Ectodermal cell (in vitro differentiated cells): ENCODE measurements around the gene ATP11B.
"Not testable (repeated sequence)": the region's sequence is repeated elsewhere in the genome, so short reads cannot be mapped to it uniquely, and the experiment has no call there.

Experiments used
- H3K27ac ChIP-seq: 2 replicates; pipeline ENCODE4 v1.7.0; 2013; ENCODE audit warnings: mild to moderate bottlenecking, low read depth, low read length; ENCODE audit not compliant: insufficient read depth, poor library complexity, severe bottlenecking
- H3K27me3 ChIP-seq: 2 replicates; pipeline ENCODE4 v1.7.0; 2013; ENCODE audit warnings: mild to moderate bottlenecking, low read length; ENCODE audit not compliant: insufficient read depth, control insufficient read depth, poor library complexity, severe bottlenecking
- H3K36me3 ChIP-seq: one replicate; pipeline ENCODE4 v1.7.0; 2013; ENCODE audit warnings: low read length; ENCODE audit not compliant: control insufficient read depth, insufficient read depth
- H3K4me1 ChIP-seq: one replicate; pipeline ENCODE4 v1.7.0; 2013; ENCODE audit warnings: low read length; ENCODE audit not compliant: control insufficient read depth, insufficient read depth
- H3K4me3 ChIP-seq: 2 replicates; pipeline ENCODE4 v1.7.0; 2013; ENCODE audit warnings: low read depth, low read length, control low read depth; ENCODE audit not compliant: insufficient read depth
- H3K9me3 ChIP-seq: 2 replicates; pipeline ENCODE4 v1.7.0; 2013; ENCODE audit warnings: mild to moderate bottlenecking, low read length, moderate library complexity; ENCODE audit not compliant: control insufficient read depth
- WGBS, 2 experiments: methylation state at CpG; one replicate each; pipeline ENCODE4 v1.1.7; 2013; ENCODE audit warnings: missing lambda C conversion rate in 2 of 2; 5-methylcytosine and 5-hydroxymethylcytosine counted together

The ATP11B gene

GRCh38 chr3:182870917-182871316 lies 77.6 kb downstream of the ATP11B start:
- H3K36me3 ChIP-seq, result not testable (repeated sequence)
- 96 to 97% methylated on average over 2 to 3 of the region's 3 CpGs for WGBS, 2 experiments

GRCh38 chr3:182879031-182879611 lies 85.8 kb downstream of the ATP11B start:
- Histone ChIP-seq H3K4me1 (no peaks in the 10 kb centered on the region), H3K36me3 (no peaks in the 10 kb centered on the region), H3K4me3 (no peak overlapping the region), H3K27ac (no peak overlapping the region), H3K9me3 (no peaks in the 10 kb centered on the region), H3K27me3 (no peaks in the 10 kb centered on the region)
- WGBS, 2 experiments, result 83 to 86% methylated on average over 1 of the region's 1 CpG

More at GRCh38 chr3:182870917-182871316, 77.6 kb downstream of the ATP11B start:
- not testable (repeated sequence) for H3K4me3 ChIP-seq, H3K27ac ChIP-seq, H3K9me3 ChIP-seq, H3K27me3 ChIP-seq, H3K4me1 ChIP-seq

- H3K4me1 ChIP-seq, result no peaks in the 10 kb centered on the region
Measured at GRCh38 chr3:182886497-182886896, 93.2 kb downstream of the ATP11B start.

GRCh38 chr3:182889948-182890629 lies 96.8 kb downstream of the ATP11B start:
- WGBS, 2 experiments, result 92 to 97% methylated on average over 1 to 3 of the region's 3 CpGs
- Histone ChIP-seq H3K4me1 (no peaks in the 10 kb centered on the region), H3K4me3 (no peak overlapping the region), H3K9me3 (no peaks in the 10 kb centered on the region), H3K27me3 (no peaks in the 10 kb centered on the region), H3K36me3 (no peaks in the 10 kb centered on the region), H3K27ac (no peak overlapping the region)

More at GRCh38 chr3:182886497-182886896, 93.2 kb downstream of the ATP11B start:
- H3K36me3 ChIP-seq, result no peaks in the 10 kb centered on the region
- H3K27me3 ChIP-seq, result no peaks in the 10 kb centered on the region
- H3K4me3 ChIP-seq, result no peak overlapping the region
- H3K9me3 ChIP-seq, result no peaks in the 10 kb centered on the region
- no peak overlapping the region for H3K27ac ChIP-seq

- Histone ChIP-seq H3K27ac (no peak overlapping the region), H3K9me3 (no peaks in the 10 kb centered on the region), H3K4me1 (no peaks in the 10 kb centered on the region), H3K27me3 (no peaks in the 10 kb centered on the region), H3K36me3 (no peaks in the 10 kb centered on the region), H3K4me3 (no peak overlapping the region)
- WGBS, 2 experiments, result no CpG with 5 or more reads among the region's 1 CpG
Measured at GRCh38 chr3:182891364-182891763, 98.1 kb downstream of the ATP11B start.

GRCh38 chr3:182892226-182892625 lies 98.9 kb downstream of the ATP11B start:
- no peak overlapping the region for H3K27ac ChIP-seq
- no peaks in the 10 kb centered on the region for H3K9me3 ChIP-seq
- H3K36me3 ChIP-seq, result no peaks in the 10 kb centered on the region
- H3K4me1 ChIP-seq, result no peaks in the 10 kb centered on the region
- 94 to 95% methylated on average over 4 of the region's 4 CpGs for WGBS, 2 experiments
- no peak overlapping the region for H3K4me3 ChIP-seq
- no peaks in the 10 kb centered on the region for H3K27me3 ChIP-seq

- Histone ChIP-seq H3K4me1 (no peaks in the 10 kb centered on the region), H3K27ac (no peak overlapping the region), H3K4me3 (no peak overlapping the region), H3K27me3 (no peaks in the 10 kb centered on the region), H3K9me3 (no peaks in the 10 kb centered on the region), H3K36me3 (no peaks in the 10 kb centered on the region)
- whole genome bisulfite sequencing, 2 experiments, result 86 to 90% methylated on average over 8 of the region's 8 CpGs
Measured at GRCh38 chr3:182895513-182896112, 102.3 kb downstream of the ATP11B start.

- Histone ChIP-seq H3K36me3 (no peaks in the 10 kb centered on the region), H3K4me3 (no peak overlapping the region), H3K27me3 (no peaks in the 10 kb centered on the region), H3K27ac (no peak overlapping the region), H3K4me1 (no peaks in the 10 kb centered on the region), H3K9me3 (no peaks in the 10 kb centered on the region)
- WGBS, 2 experiments, result 100% methylated on average over 1 of the region's 2 CpGs
Measured at GRCh38 chr3:182896553-182896952, 103.2 kb downstream of the ATP11B start.

GRCh38 chr3:182902236-182902635 lies 108.9 kb downstream of the ATP11B start:
- WGBS, 2 experiments, result 90 to 93% methylated on average over 5 of the region's 5 CpGs
- Histone ChIP-seq H3K27ac (no peak overlapping the region), H3K36me3 (no peaks in the 10 kb centered on the region), H3K27me3 (no peaks in the 10 kb centered on the region), H3K4me1 (no peaks in the 10 kb centered on the region), H3K9me3 (no peaks in the 10 kb centered on the region), H3K4me3 (no peak overlapping the region)

- H3K27ac ChIP-seq, result no peak overlapping the region
- no peak overlapping the region for H3K4me3 ChIP-seq
- no peaks in the 10 kb centered on the region for H3K36me3 ChIP-seq
- no peaks in the 10 kb centered on the region for H3K9me3 ChIP-seq
- no peaks in the 10 kb centered on the region for H3K4me1 ChIP-seq
- 95 to 100% methylated on average over 3 of the region's 3 CpGs for WGBS, 2 experiments
- no peaks in the 10 kb centered on the region for H3K27me3 ChIP-seq
Measured at GRCh38 chr3:182904164-182904563, 110.9 kb downstream of the ATP11B start.
